NCI-H2171 treated with DMSO at 0.1 percent for 48 hours (cell line): ENCODE results near the gene DAD1.

ENCODE experiments used
- DNase-seq: peaks from one replicate; lab custom pipeline; 2025; lab: John Stamatoyannopoulos, UW

DAD1 gene

GRCh38 chr14:22517117-22517720 lies 71.8 kb downstream of the DAD1 start:
- DNase-seq: no peak

- DNase-seq: no peak
Observed at GRCh38 chr14:22515929-22516328, 73.1 kb downstream of the DAD1 start.
